H1 (cell line): Measurements from ENCODE around the gene TIMM10. TPM values are rescaled to one million over a fixed set of nuclear protein-coding genes. Genes with fewer than 3 reads are reported as not detected.

Experiments used
- CTCF ChIA-PET: fragments of 300-600 bp; sonication (Branson Sonifier 250); formaldehyde crosslinking; loops from one replicate; lab custom pipeline; 2021; ENCODE audit not compliant: partially characterized antibody; lab: Charles Lee
- POLR2A ChIA-PET: fragments of 300-600 bp; sonication (Branson Sonifier 250); formaldehyde crosslinking; loops from one replicate; lab custom pipeline; 2021; ENCODE audit warnings: inconsistent platforms; ENCODE audit not compliant: partially characterized antibody; lab: Charles Lee
- DNase-seq, 2 experiments: peaks; one replicate each; pipeline versions ENCODE4 v3.0.0 to v3.0.0-alpha.2; 2010 to 2022; ENCODE audit warnings: low spot score in 2 of 2, low read depth in 1 of 2, mixed read lengths in 1 of 2
- FAIRE-seq: peaks from 2 replicates; lab custom pipeline; 2011; peaks lifted over from hg19 to GRCh38; lab: Jason Lieb, UNC
- H2AFZ ChIP-seq: 2 replicates; pipeline ENCODE4 v1.8.1; 2012; ENCODE audit warnings: low read length, inconsistent platforms
- H2AK5ac ChIP-seq: 2 replicates; pipeline ENCODE4 v1.6.1; 2013; ENCODE audit warnings: low read depth, low read length
- H2BK120ac ChIP-seq: replicated peaks from 2 replicates; pipeline ENCODE3; 2013; ENCODE audit warnings: low read depth, low read length, inconsistent platforms
- H2BK12ac ChIP-seq: 2 replicates; pipeline ENCODE4 v1.6.1; 2013; ENCODE audit warnings: low read depth, low read length
- H2BK15ac ChIP-seq: 2 replicates; pipeline ENCODE4 v1.6.1; 2013; ENCODE audit warnings: low read length
- H2BK20ac ChIP-seq: 2 replicates; pipeline ENCODE4 v1.6.1; 2013; ENCODE audit warnings: low read length
- H2BK5ac ChIP-seq: 2 replicates; pipeline ENCODE4 v1.6.1; 2013; ENCODE audit warnings: low read depth, low read length
- H3K14ac ChIP-seq: 2 replicates; pipeline ENCODE4 v1.6.1; 2013; ENCODE audit warnings: inconsistent platforms; ENCODE audit not compliant: insufficient read length
- H3K18ac ChIP-seq: 2 replicates; pipeline ENCODE4 v1.6.1; 2013; ENCODE audit warnings: low read length; ENCODE audit errors: extremely low read depth
- H3K23ac ChIP-seq: 2 replicates; pipeline ENCODE4 v1.6.1; 2013; ENCODE audit warnings: inconsistent platforms; ENCODE audit not compliant: insufficient read length
- H3K23me2 ChIP-seq: 2 replicates; pipeline ENCODE4 v1.6.1; 2013; ENCODE audit warnings: low read depth, low read length
- H3K27ac ChIP-seq: 2 replicates; pipeline ENCODE4 v1.6.1; 2011; ENCODE audit warnings: low read depth, low read length, inconsistent platforms
- H3K27me3 ChIP-seq, 4 experiments: replicated peaks in 1 of 4; 1 replicate in 1 of 4; 2 replicates in 3 of 4; pipeline versions ENCODE4 v1.6.1 to v1.8.1; 2011 to 2013; ENCODE audit warnings: low read length in 3 of 4, mild to moderate bottlenecking in 3 of 4, inconsistent platforms in 2 of 4, mixed read lengths in 2 of 4, moderate library complexity in 1 of 4; ENCODE audit not compliant: control insufficient read depth in 3 of 4, insufficient read depth in 3 of 4; ENCODE audit errors: extremely low read depth in 1 of 4
- H3K36me3 ChIP-seq, 4 experiments: 2 replicates each; pipeline versions ENCODE4 v1.6.1 to v1.8.1; 2011 to 2013; ENCODE audit warnings: mild to moderate bottlenecking in 4 of 4, low read length in 3 of 4, moderate library complexity in 2 of 4, control low read depth in 1 of 4, inconsistent platforms in 1 of 4; ENCODE audit not compliant: insufficient read depth in 4 of 4, control insufficient read depth in 2 of 4
- H3K4ac ChIP-seq: replicated peaks from 2 replicates; pipeline ENCODE3; 2013; ENCODE audit warnings: low read length, low read depth, mixed read lengths, inconsistent platforms; ENCODE audit not compliant: insufficient read length
- H3K4me1 ChIP-seq, 4 experiments: replicated peaks in 1 of 4; 1 replicate in 1 of 4; 2 replicates in 3 of 4; pipeline versions ENCODE4 v1.6.1 to v1.8.1; 2011 to 2013; ENCODE audit warnings: low read length in 3 of 4, inconsistent platforms in 2 of 4, mixed read lengths in 1 of 4; ENCODE audit not compliant: insufficient read depth in 4 of 4, control insufficient read depth in 3 of 4
- H3K4me2 ChIP-seq, 2 experiments: 2 replicates each; pipeline versions ENCODE4 v1.6.1 to v1.8.1; 2011 to 2013; ENCODE audit warnings: low read depth in 2 of 2, low read length in 2 of 2, control low read depth in 1 of 2, inconsistent platforms in 1 of 2, mild to moderate bottlenecking in 1 of 2; ENCODE audit not compliant: insufficient read depth in 1 of 2
- H3K4me3 ChIP-seq, 4 experiments: fragments of 200-600, 300-600 bp in 1 of 4; sonication (generic), shearing (Covaris generic), sonication (Bioruptor Twin) in 1 of 4; 2 replicates each; pipeline versions ENCODE4 v1.5.1 to v1.8.1; 2011 to 2016; ENCODE audit warnings: low read length in 4 of 4, low read depth in 3 of 4, control low read depth in 2 of 4, inconsistent platforms in 2 of 4, mild to moderate bottlenecking in 2 of 4, mixed read lengths in 1 of 4, moderate library complexity in 1 of 4; ENCODE audit not compliant: insufficient read depth in 2 of 4; ENCODE audit errors: extremely low read depth in 1 of 4
- H3K56ac ChIP-seq: replicated peaks from 2 replicates; pipeline ENCODE3; 2013; ENCODE audit warnings: low read depth, mild to moderate bottlenecking, mixed read lengths, low read length, inconsistent platforms; ENCODE audit not compliant: insufficient read length
- H3K79me1 ChIP-seq: 2 replicates; pipeline ENCODE4 v1.6.1; 2013; ENCODE audit warnings: low read depth, low read length, control low read depth
- H3K79me2 ChIP-seq, 2 experiments: 2 replicates each; pipeline versions ENCODE4 v1.6.1 to v1.8.1; 2012 to 2013; ENCODE audit warnings: low read length in 2 of 2, mild to moderate bottlenecking in 2 of 2, inconsistent platforms in 1 of 2; ENCODE audit not compliant: insufficient read depth in 2 of 2, control insufficient read depth in 1 of 2
- H3K9ac ChIP-seq, 4 experiments: replicated peaks in 1 of 4; 1 replicate in 1 of 4; 2 replicates in 3 of 4; pipeline versions ENCODE4 v1.6.1 to v1.8.1; 2011 to 2013; ENCODE audit warnings: low read depth in 3 of 4, low read length in 3 of 4, control low read depth in 2 of 4, mild to moderate bottlenecking in 2 of 4, moderate library complexity in 2 of 4, inconsistent platforms in 1 of 4; ENCODE audit errors: extremely low read depth in 1 of 4
- H3K9me3 ChIP-seq, 2 experiments: 2 replicates each; pipeline versions ENCODE4 v1.6.1 to v1.8.1; 2012 to 2013; ENCODE audit warnings: mild to moderate bottlenecking in 2 of 2, moderate library complexity in 2 of 2, control low read depth in 1 of 2, inconsistent platforms in 1 of 2, low read depth in 1 of 2, low read length in 1 of 2, mixed read lengths in 1 of 2; ENCODE audit not compliant: insufficient read depth in 2 of 2
- H4K20me1 ChIP-seq, 2 experiments: replicated peaks in 1 of 2; 2 replicates each; pipeline versions ENCODE3 to v1.8.1; 2011 to 2013; ENCODE audit warnings: inconsistent platforms in 2 of 2, low read length in 2 of 2, mild to moderate bottlenecking in 1 of 2; ENCODE audit not compliant: insufficient read depth in 2 of 2, control insufficient read depth in 1 of 2
- H4K5ac ChIP-seq: 2 replicates; pipeline ENCODE4 v1.6.1; 2013; ENCODE audit warnings: low read length, low read depth, mixed read lengths, inconsistent platforms; ENCODE audit not compliant: insufficient read length
- H4K8ac ChIP-seq: 2 replicates; pipeline ENCODE4 v1.8.0; 2013; ENCODE audit warnings: mild to moderate bottlenecking, moderate library complexity, low read length, inconsistent platforms; ENCODE audit not compliant: insufficient read depth; ENCODE audit errors: extremely low read depth
- H4K91ac ChIP-seq: replicated peaks from 2 replicates; pipeline ENCODE3; 2013; ENCODE audit warnings: low read length, mixed read lengths, inconsistent platforms; ENCODE audit not compliant: insufficient read length
- BRCA1 ChIP-seq: IDR thresholded peaks from 2 replicates; pipeline ENCODE4 v1.6.1; 2012; ENCODE audit warnings: low read depth, low read length, improper control_type of control experiment
- CEBPB ChIP-seq: IDR thresholded peaks from 2 replicates; pipeline ENCODE4 v1.6.1; 2012; ENCODE audit warnings: low read depth, low read length
- CHD1 ChIP-seq: IDR thresholded peaks from 2 replicates; pipeline ENCODE4 v1.6.1; 2012; ENCODE audit warnings: low read depth, low read length, improper control_type of control experiment
- E2F6 ChIP-seq: IDR thresholded peaks from 2 replicates; pipeline ENCODE4 v1.6.1; 2012; ENCODE audit warnings: inconsistent platforms
- EZH2 ChIP-seq: fragments of 200-600 bp; sonication (generic); IDR thresholded peaks from 2 replicates; pipeline ENCODE4 v1.7.1; 2012; ENCODE audit warnings: low read depth, mild to moderate bottlenecking, moderate library complexity, low read length, inconsistent platforms; ENCODE audit not compliant: severe bottlenecking
- HDAC2 ChIP-seq, 2 experiments: fragments of 300-600 bp in 1 of 2; sonication (generic) in 1 of 2; IDR thresholded peaks; 2 replicates each; pipeline ENCODE4 v1.6.1; 2011 to 2012; ENCODE audit warnings: low read depth in 2 of 2, low read length in 2 of 2, mild to moderate bottlenecking in 2 of 2, moderate library complexity in 2 of 2, borderline replicate concordance in 1 of 2, inconsistent platforms in 1 of 2
- POLR2AphosphoS5 ChIP-seq: IDR thresholded peaks from 2 replicates; pipeline ENCODE4 v1.6.1; 2011; ENCODE audit warnings: low read depth, low read length
- POU5F1 ChIP-seq: IDR thresholded peaks from 2 replicates; pipeline ENCODE4 v1.6.1; 2011; ENCODE audit warnings: low read depth, mild to moderate bottlenecking, low read length, moderate library complexity
- RFX5 ChIP-seq: IDR thresholded peaks from 2 replicates; pipeline ENCODE4 v1.6.1; 2011; ENCODE audit warnings: low read depth, low read length, improper control_type of control experiment, borderline replicate concordance
- RXRA ChIP-seq: IDR thresholded peaks from 2 replicates; pipeline ENCODE4 v1.6.1; 2011; ENCODE audit warnings: low read depth, mild to moderate bottlenecking, low read length, moderate library complexity; ENCODE audit not compliant: insufficient read depth
- SIRT6 ChIP-seq: IDR thresholded peaks from one replicate; pipeline ENCODE4 v1.7.1; 2012; ENCODE audit warnings: low read length, inconsistent platforms
- SP2 ChIP-seq: IDR thresholded peaks from 2 replicates; pipeline ENCODE4 v1.6.1; 2012; ENCODE audit warnings: mild to moderate bottlenecking, low read length, inconsistent platforms
- TAF7 ChIP-seq: optimal IDR thresholded peaks from 2 replicates; pipeline ENCODE3; 2011; ENCODE audit warnings: low read depth, mild to moderate bottlenecking, inconsistent platforms, low read length, moderate library complexity, borderline replicate concordance
- WGBS, 2 experiments: shearing (Covaris generic) in 1 of 2; methylation state at CpG; one replicate each; pipeline versions ENCODE4 v1.1.6 to v1.1.7; 2013 to 2015; ENCODE audit warnings: low lambda C conversion rate in 2 of 2, mixed read lengths in 2 of 2, inconsistent platforms in 1 of 2, low coverage in 1 of 2, missing lambda C conversion rate in 1 of 2; ENCODE audit not compliant: insufficient replicate concordance in 2 of 2, insufficient coverage in 1 of 2, insufficient read length in 1 of 2; ENCODE audit errors: extremely low coverage in 1 of 2, missing lambda C conversion rate in 1 of 2; 5-methylcytosine and 5-hydroxymethylcytosine counted together
- polyA plus RNA-seq, 7 experiments: library from polyadenylated mRNA; depleted of rRNA in 3 of 7; stranded (reverse) in 5 of 7; unstranded in 2 of 7; fragments of >200 nt in 5 of 7; fragments of 200-250 nt in 2 of 7; gene quantifications; 1 replicate in 5 of 7; 2 replicates in 1 of 7; 4 replicates in 1 of 7; pipeline versions ENCODE4 v1.2.1 to v1.2.3, GENCODE V29; 2011 to 2013; ENCODE audit warnings: missing spikeins in 2 of 7, mixed read lengths in 2 of 7
- total RNA-seq: library from RNA; stranded (reverse); fragmentation: NEBNext Ultra II Directional; extraction: Animal tissue kit (Norgen Biotek cat#: 25700); gene quantifications from 2 replicates; pipeline ENCODE4 v1.2.1, GENCODE V29; 2021

TIMM10 gene
- total and polyA plus RNA-seq, 2 of the 8 experiments (the other 6 are each of a cell fraction or from before 2014, with no cell fraction given), result 117 to 227 TPM

- Histone ChIP-seq H3K4me1 (peaks cover 0 to 15% (median 11%) of the 10 kb centered on the region in 4 experiments; a peak in 6 of 7 replicates), H3K79me2 (no peaks in the 10 kb centered on the region), H3K79me1 (no peaks in the 10 kb centered on the region), H4K8ac (no peak overlapping the region), H2AFZ (no peak overlapping the region), H3K56ac (no peak overlapping the region), H4K20me1 (no peaks in the 10 kb centered on the region), H3K4me2 (no peak overlapping the region), H2AK5ac (no peak overlapping the region), H4K91ac (no peak overlapping the region), H2BK20ac (no peak overlapping the region), H3K23me2 (no peaks in the 10 kb centered on the region), H3K14ac (no peak overlapping the region), H2BK12ac (no peak overlapping the region), H4K5ac (no peak overlapping the region), H3K9ac (no peak overlapping the region), H2BK5ac (no peak overlapping the region), H3K18ac (no peak overlapping the region), H3K23ac (no peak overlapping the region), H3K36me3 (peaks cover 0 to 4% (median under 1%) of the 10 kb centered on the region in 4 experiments; a peak in 2 of 8 replicates), H2BK15ac (peak overlapping the region; percentile 55), H3K4ac (no peak overlapping the region), H3K27ac (no peak overlapping the region), H3K4me3 (no peak overlapping the region), H3K9me3 (no peaks in the 10 kb centered on the region), H2BK120ac (no peak overlapping the region), H3K27me3 (no peaks in the 10 kb centered on the region; a peak in 2 of 7 replicates)
- ChIA-PET POLR2A (interaction anchor here (0.8 to 7.2 kb wide), 7 partner anchors 11 to 219 kb away, joined by 3 to 47 read pairs (median 4); partner anchors contain the start of genes RTN4RL2 and UBE2L6), CTCF (interaction anchor here (0.6 to 5.5 kb wide), 14 partner anchors 8 to 1477 kb away, joined by 3 to 28 read pairs (median 4); partner anchors contain the start of genes RTN4RL2, SLC43A1 and UBE2L6)
- no peak for DNase-seq
- 87% methylated on average over 4 of the region's 6 CpGs; no CpG with 5 or more reads in 1 of the 2 experiments for WGBS, 2 experiments
- no peak for FAIRE-seq
- TF ChIP-seq TAF7, result no peak
- no peak for TF ChIP-seq POLR2AphosphoS5
- no peak for TF ChIP-seq SIRT6
- TF ChIP-seq CEBPB, result no peak
- no peak for TF ChIP-seq RFX5
- TF ChIP-seq E2F6, result no peak
- TF ChIP-seq CHD1, result no peak
- no peak for TF ChIP-seq BRCA1
- no peak for TF ChIP-seq RXRA
- TF ChIP-seq HDAC2 (IDR thresholded peaks at IDR 0.05; ENCODE audit: borderline replicate concordance in 1 of 2, low read depth in 2 of 2, low read length in 2 of 2), result no peak
- no peak for TF ChIP-seq EZH2
- TF ChIP-seq POU5F1, result no peak
- TF ChIP-seq SP2, result no peak
Measured at GRCh38 chr11:57544566-57544965, 14.0 kb upstream of the TIMM10 start.
